H1 (cell line): Measurements from ENCODE around the gene VSTM2L. TPM values are rescaled to one million over a fixed set of nuclear protein-coding genes. Genes with fewer than 3 reads are reported as not detected.

Experiments
- ASH2L ChIP-seq: fragments of 200-600, 300-600 bp; sonication (generic); IDR thresholded peaks from one replicate; pipeline ENCODE4 v1.7.1; 2017; ENCODE audit warnings: low read length
- FOSL1 ChIP-seq: IDR thresholded peaks from 2 replicates; pipeline ENCODE4 v1.6.1; 2011; ENCODE audit warnings: mild to moderate bottlenecking, low read depth, low read length, moderate library complexity; ENCODE audit not compliant: insufficient read depth
- HDAC2 ChIP-seq, 2 experiments: fragments of 300-600 bp in 1 of 2; sonication (generic) in 1 of 2; IDR thresholded peaks; 2 replicates each; pipeline ENCODE4 v1.6.1; 2011 to 2012; ENCODE audit warnings: low read depth in 2 of 2, low read length in 2 of 2, mild to moderate bottlenecking in 2 of 2, moderate library complexity in 2 of 2, borderline replicate concordance in 1 of 2, inconsistent platforms in 1 of 2
- PHF8 ChIP-seq: fragments of 200-600 bp; sonication (generic); conservative IDR thresholded peaks from 2 replicates; pipeline ENCODE4 v1.7.1; 2012; ENCODE audit warnings: low read depth, mild to moderate bottlenecking, inconsistent platforms, low read length, moderate library complexity
- RFX5 ChIP-seq: IDR thresholded peaks from 2 replicates; pipeline ENCODE4 v1.6.1; 2011; ENCODE audit warnings: low read depth, low read length, improper control_type of control experiment, borderline replicate concordance
- TEAD4 ChIP-seq: IDR thresholded peaks from 2 replicates; pipeline ENCODE4 v1.6.1; 2012; ENCODE audit warnings: low read depth, low read length, inconsistent platforms, mixed read lengths
- ZNF274 ChIP-seq: IDR thresholded peaks from 2 replicates; pipeline ENCODE4 v1.7.0; 2012; ENCODE audit warnings: low read length, borderline replicate concordance; ENCODE audit errors: extremely low read depth
- polyA plus RNA-seq, 7 experiments: library from polyadenylated mRNA; depleted of rRNA in 3 of 7; stranded (reverse) in 5 of 7; unstranded in 2 of 7; fragments of >200 nt in 5 of 7; fragments of 200-250 nt in 2 of 7; gene quantifications; 1 replicate in 5 of 7; 2 replicates in 1 of 7; 4 replicates in 1 of 7; pipeline versions ENCODE4 v1.2.1 to v1.2.3, GENCODE V29; 2011 to 2013; ENCODE audit warnings: missing spikeins in 2 of 7, mixed read lengths in 2 of 7
- total RNA-seq: library from RNA; stranded (reverse); fragmentation: NEBNext Ultra II Directional; extraction: Animal tissue kit (Norgen Biotek cat#: 25700); gene quantifications from 2 replicates; pipeline ENCODE4 v1.2.1, GENCODE V29; 2021
- TF ChIP-seq, protein P1 (sequence below): IDR thresholded peaks from 2 replicates; pipeline ENCODE4 v1.6.1; 2011; ENCODE audit warnings: low read depth, mild to moderate bottlenecking, low read length; ENCODE audit not compliant: insufficient read depth
- TF ChIP-seq, protein P2 (sequence below): IDR thresholded peaks from 2 replicates; pipeline ENCODE4 v1.6.1; 2011; ENCODE audit warnings: low read length, improper control_type of control experiment

VSTM2L gene
- total and polyA plus RNA-seq, 2 of the 8 experiments (the other 6 are each of a cell fraction or from before 2014, with no cell fraction given), result 1.3 to 3.2 TPM

DNA sequence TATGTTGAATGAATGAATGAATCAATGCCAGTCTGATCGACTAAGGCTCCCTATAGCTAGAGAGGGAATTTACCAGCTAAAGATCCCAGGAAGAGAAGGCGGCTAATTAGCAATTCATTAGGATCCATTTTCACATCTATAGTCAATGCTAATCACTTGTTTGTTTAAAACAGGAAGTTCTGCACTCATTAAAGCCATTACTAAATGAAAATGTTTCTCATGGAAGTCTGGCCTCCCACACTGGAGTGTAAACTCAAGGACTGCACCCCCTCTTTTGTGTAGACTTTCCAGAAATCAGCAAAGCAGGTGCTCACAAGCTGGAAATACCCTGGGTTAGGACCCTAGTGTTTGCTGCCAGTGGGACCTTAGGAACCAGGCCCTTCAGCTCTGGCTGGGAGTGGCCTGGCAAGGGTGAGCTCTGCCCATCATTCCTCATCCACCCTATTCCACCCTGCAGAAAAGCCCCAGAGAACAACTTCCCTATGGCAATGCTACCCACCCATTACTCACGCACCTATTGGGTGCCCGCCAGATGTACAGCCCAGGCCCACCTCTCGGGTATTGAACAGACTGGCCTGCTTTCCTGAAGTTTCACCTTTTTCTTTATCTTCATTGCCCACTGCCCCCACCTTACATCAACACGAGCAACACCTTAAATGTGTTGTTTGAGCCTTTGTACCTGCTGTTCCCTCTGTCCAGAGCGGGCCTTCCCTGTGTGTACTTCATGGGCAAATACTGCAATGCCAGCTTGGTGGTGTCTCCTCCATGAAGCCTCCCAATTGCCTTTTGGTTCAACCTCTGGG, 69.5 kb downstream of the VSTM2L start (continued):
- TF ChIP-seq ZNF274 (no peak), RFX5 (no peak), ASH2L (no peak), PHF8 (no peak), FOSL1 (no peak), TEAD4 (no peak), HDAC2 (IDR thresholded peaks at IDR 0.05; ENCODE audit: borderline replicate concordance in 1 of 2, low read depth in 2 of 2, low read length in 2 of 2) (no peak)
- TF ChIP-seq, protein P1, sequence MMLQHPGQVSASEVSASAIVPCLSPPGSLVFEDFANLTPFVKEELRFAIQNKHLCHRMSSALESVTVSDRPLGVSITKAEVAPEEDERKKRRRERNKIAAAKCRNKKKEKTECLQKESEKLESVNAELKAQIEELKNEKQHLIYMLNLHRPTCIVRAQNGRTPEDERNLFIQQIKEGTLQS, result no peak
- TF ChIP-seq, protein P2, sequence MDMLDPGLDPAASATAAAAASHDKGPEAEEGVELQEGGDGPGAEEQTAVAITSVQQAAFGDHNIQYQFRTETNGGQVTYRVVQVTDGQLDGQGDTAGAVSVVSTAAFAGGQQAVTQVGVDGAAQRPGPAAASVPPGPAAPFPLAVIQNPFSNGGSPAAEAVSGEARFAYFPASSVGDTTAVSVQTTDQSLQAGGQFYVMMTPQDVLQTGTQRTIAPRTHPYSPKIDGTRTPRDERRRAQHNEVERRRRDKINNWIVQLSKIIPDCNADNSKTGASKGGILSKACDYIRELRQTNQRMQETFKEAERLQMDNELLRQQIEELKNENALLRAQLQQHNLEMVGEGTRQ, result no peak
- TF ChIP-seq, all 59 proteins: peak for 0
